Measurements from ENCODE around the gene TP73. TPM values are rescaled to one million over a fixed set of nuclear protein-coding genes. Genes with fewer than 3 reads are reported as not detected.

Gene TP73
- total RNA-seq, 1 experiment from 2014 or later, result 2.6 TPM

DNA sequence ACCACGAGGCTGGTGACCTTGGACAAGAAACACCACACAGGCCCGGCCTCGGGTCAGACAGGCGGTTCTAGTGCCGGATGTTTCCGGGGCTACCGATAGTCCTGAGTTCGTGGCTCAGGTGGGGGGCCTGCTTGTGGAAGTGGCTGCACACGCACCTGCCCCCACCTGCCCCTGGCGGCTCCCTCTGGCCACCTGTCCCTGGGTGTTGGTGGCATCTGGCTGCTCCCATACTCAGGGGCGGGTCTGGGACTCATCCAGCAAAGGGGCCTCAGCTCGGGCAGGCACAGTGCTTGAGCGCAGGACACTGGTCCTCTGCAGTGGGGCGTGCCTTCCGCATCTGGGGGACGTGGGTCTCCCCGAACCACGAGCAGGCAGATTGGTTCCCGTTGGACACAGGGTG is 33.6 kb downstream of the TP73 start:
- Histone ChIP-seq H3F3A (ENCODE audit: low read length, unreplicated experiment) (no peaks in the 10 kb centered on the region), H3K4me3 (ENCODE audit: low read length) (no peak overlapping the region), H3K4me2 (ENCODE audit: low read length) (no peak overlapping the region), H3K27ac (ENCODE audit: low read length) (no peak overlapping the region), H3K79me2 (ENCODE audit: low read length) (no peaks in the 10 kb centered on the region), H3K9me3 (ENCODE audit: low read length) (no peaks in the 10 kb centered on the region), H3K4me1 (ENCODE audit: insufficient read depth, low read length) (no peaks in the 10 kb centered on the region), H3K27me3 (ENCODE audit: low read length) (no peaks in the 10 kb centered on the region), H4K20me1 (ENCODE audit: low read length) (no peaks in the 10 kb centered on the region), H3K36me3 (ENCODE audit: low read depth, low read length) (no peaks in the 10 kb centered on the region), H2AFZ (ENCODE audit: low read length) (no peak overlapping the region), H3K9me2 (replicated peaks; ENCODE audit: low read length) (no peaks in the 10 kb centered on the region), H3K9ac (ENCODE audit: low read length) (no peak overlapping the region)
- intact Hi-C loops (cut with micrococcal nuclease), result no loop called here
- ATAC-seq (no peak), DNase-seq (no peak)
- POLR2A ChIA-PET (ENCODE audit: unreplicated experiment), result no interaction called here
- CTCF ChIA-PET, result no interaction called here
- TF ChIP-seq EZH2 (IDR thresholded peaks at IDR 0.05; ENCODE audit: low read length, unreplicated experiment) (no peak), EZH2phosphoT487 (IDR thresholded peaks at IDR 0.05; ENCODE audit: borderline replicate concordance, low read length) (no peak)
- TF ChIP-seq, protein P1, sequence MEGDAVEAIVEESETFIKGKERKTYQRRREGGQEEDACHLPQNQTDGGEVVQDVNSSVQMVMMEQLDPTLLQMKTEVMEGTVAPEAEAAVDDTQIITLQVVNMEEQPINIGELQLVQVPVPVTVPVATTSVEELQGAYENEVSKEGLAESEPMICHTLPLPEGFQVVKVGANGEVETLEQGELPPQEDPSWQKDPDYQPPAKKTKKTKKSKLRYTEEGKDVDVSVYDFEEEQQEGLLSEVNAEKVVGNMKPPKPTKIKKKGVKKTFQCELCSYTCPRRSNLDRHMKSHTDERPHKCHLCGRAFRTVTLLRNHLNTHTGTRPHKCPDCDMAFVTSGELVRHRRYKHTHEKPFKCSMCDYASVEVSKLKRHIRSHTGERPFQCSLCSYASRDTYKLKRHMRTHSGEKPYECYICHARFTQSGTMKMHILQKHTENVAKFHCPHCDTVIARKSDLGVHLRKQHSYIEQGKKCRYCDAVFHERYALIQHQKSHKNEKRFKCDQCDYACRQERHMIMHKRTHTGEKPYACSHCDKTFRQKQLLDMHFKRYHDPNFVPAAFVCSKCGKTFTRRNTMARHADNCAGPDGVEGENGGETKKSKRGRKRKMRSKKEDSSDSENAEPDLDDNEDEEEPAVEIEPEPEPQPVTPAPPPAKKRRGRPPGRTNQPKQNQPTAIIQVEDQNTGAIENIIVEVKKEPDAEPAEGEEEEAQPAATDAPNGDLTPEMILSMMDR (conservative IDR thresholded peaks at IDR 0.05; ENCODE audit: low read depth, low read length), result no peak
- no TSS peak for BruUV-seq (replicated peaks)

DNA sequence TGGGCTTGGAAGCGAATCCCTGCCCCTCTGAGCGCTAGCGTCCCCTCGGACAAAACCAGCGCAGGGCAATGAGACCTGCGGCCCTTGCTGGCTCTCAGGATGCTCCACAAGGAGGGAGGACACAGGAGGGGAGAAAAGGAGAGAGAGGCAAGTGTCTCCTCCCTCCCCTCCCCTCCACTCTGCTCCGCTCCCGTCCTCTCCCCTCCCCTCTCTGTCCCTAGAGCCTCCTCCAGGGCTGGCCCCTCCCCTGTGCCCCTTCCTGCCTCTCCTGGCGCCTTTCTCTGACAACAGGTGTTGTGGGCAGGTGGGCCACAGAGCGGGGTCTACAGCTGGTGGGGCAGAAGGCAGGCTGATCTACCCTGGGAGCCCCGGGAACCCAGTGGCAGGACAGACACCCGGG is 35.2 kb downstream of the TP73 start:
- ATAC-seq, result no peak
- no peaks in the 10 kb centered on the region for H3K9me3 ChIP-seq (ENCODE audit: low read length)
- no peak overlapping the region for H3K27ac ChIP-seq (ENCODE audit: low read length)
- H3K4me2 ChIP-seq (ENCODE audit: low read length), result no peak overlapping the region
- intact Hi-C loops (cut with micrococcal nuclease), result no loop called here
- no TSS peak for BruUV-seq (replicated peaks)
- no peaks in the 10 kb centered on the region for H3K79me2 ChIP-seq (ENCODE audit: low read length)
- no peak overlapping the region for H3K9ac ChIP-seq (ENCODE audit: low read length)
- no peak overlapping the region for H2AFZ ChIP-seq (ENCODE audit: low read length)
- H3K27me3 ChIP-seq (ENCODE audit: low read length), result 0 out of 2 replicates have a peak, but pooled peaks cover 3% of the 10 kb centered on the region
- H3K36me3 ChIP-seq (ENCODE audit: low read depth, low read length), result no peaks in the 10 kb centered on the region
- H3K4me1 ChIP-seq (ENCODE audit: insufficient read depth, low read length), result no peaks in the 10 kb centered on the region
- no peaks in the 10 kb centered on the region for H3F3A ChIP-seq (ENCODE audit: low read length, unreplicated experiment)
- no peak for DNase-seq
- H4K20me1 ChIP-seq (ENCODE audit: low read length), result no peaks in the 10 kb centered on the region
- TF ChIP-seq, protein P1 (conservative IDR thresholded peaks at IDR 0.05; ENCODE audit: low read depth, low read length), result no peak
- TF ChIP-seq EZH2 (IDR thresholded peaks at IDR 0.05; ENCODE audit: low read length, unreplicated experiment) (no peak), EZH2phosphoT487 (IDR thresholded peaks at IDR 0.05; ENCODE audit: borderline replicate concordance, low read length) (no peak)
- no peak overlapping the region for H3K4me3 ChIP-seq (ENCODE audit: low read length)
- ChIA-PET CTCF (no interaction called here), POLR2A (ENCODE audit: unreplicated experiment) (no interaction called here)
- no peaks in the 10 kb centered on the region for H3K9me2 ChIP-seq (replicated peaks; ENCODE audit: low read length)

DNA sequence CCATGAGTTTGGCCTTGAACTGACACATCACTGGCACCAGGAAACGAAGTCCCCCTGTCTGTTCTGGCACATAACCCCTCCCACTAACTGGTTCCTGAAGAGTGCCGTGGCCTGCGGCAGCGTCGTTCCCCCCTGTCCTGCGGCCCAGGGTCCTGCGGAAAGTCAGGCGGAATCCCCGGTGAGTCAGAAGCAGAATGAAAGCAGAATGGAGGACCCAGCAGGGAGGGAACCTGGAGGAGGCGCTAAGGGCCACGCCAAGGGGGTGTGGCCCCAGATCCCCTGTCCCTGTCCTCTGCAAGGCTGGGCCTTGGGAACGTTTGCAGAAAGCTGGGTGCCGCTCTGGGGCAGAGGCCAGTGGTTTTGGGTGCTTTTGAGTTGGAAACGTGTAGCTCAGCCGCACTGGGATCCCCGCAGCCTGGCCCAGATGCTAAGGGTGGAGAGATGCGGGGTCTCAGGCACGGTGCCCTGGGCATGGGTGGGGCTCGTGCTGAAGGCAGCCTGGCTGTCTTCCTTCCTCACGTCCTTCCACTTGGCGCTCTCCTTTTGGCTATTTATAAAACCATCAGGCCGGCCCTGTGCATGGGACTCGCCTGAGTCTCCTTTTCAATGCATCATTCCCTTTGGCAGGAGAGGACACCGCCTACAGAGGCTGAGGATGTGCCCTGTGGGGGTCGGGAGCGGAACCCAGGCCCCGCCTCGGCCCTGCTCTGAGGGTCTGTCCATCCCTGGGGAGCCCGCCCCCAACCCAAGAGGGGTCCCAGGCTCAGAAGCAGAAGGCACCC is 36.2 kb downstream of the TP73 start:
- intact Hi-C loops (cut with micrococcal nuclease), result no loop called here
- TF ChIP-seq, protein P1 (conservative IDR thresholded peaks at IDR 0.05; ENCODE audit: low read depth, low read length), result no peak
- no peak for TF ChIP-seq EZH2 (IDR thresholded peaks at IDR 0.05; ENCODE audit: low read length, unreplicated experiment)
- no peak for TF ChIP-seq EZH2phosphoT487 (IDR thresholded peaks at IDR 0.05; ENCODE audit: borderline replicate concordance, low read length)
- DNase-seq, result no peak
- no TSS peak for BruUV-seq (replicated peaks)
- no peaks in the 10 kb centered on the region for H3F3A ChIP-seq (ENCODE audit: low read length, unreplicated experiment)
- no peaks in the 10 kb centered on the region for H3K9me2 ChIP-seq (replicated peaks; ENCODE audit: low read length)
- no peaks in the 10 kb centered on the region for H3K79me2 ChIP-seq (ENCODE audit: low read length)
- no peaks in the 10 kb centered on the region for H3K4me1 ChIP-seq (ENCODE audit: insufficient read depth, low read length)
- H3K4me2 ChIP-seq (ENCODE audit: low read length), result no peak overlapping the region
- no peak overlapping the region for H2AFZ ChIP-seq (ENCODE audit: low read length)
- no peaks in the 10 kb centered on the region for H3K9me3 ChIP-seq (ENCODE audit: low read length)
- H3K27ac ChIP-seq (ENCODE audit: low read length), result no peak overlapping the region
- no peak overlapping the region for H3K4me3 ChIP-seq (ENCODE audit: low read length)
- H3K27me3 ChIP-seq (ENCODE audit: low read length), result 0 out of 2 replicates have a peak, but pooled peaks cover 3% of the 10 kb centered on the region
- no peak overlapping the region for H3K9ac ChIP-seq (ENCODE audit: low read length)
- CTCF ChIA-PET, result no interaction called here
- H4K20me1 ChIP-seq (ENCODE audit: low read length), result no peaks in the 10 kb centered on the region
- POLR2A ChIA-PET (ENCODE audit: unreplicated experiment), result no interaction called here
- no peak for ATAC-seq
- H3K36me3 ChIP-seq (ENCODE audit: low read depth, low read length), result no peaks in the 10 kb centered on the region

All from PC-3 (cell line).